T-helper 17 cell (primary cell): ENCODE data around the gene WDR75. TPM values are rescaled to one million over a fixed set of nuclear protein-coding genes. Genes with fewer than 3 reads are reported as not detected.

Experiments used
- ATAC-seq: fragments of 150-1000 bp; cut with Tn5 transposase; 2 replicates; pipeline ENCODE4 v1.10.0; 2021; ENCODE audit warnings: mild to moderate bottlenecking, moderate library complexity
- DNase-seq, 3 donors: peaks; one replicate each; pipeline versions ENCODE4 v3.0.0 to v3.0.0-alpha.2; 2020 to 2021
- H3K9me3 ChIP-seq: one replicate; pipeline ENCODE4 v1.7.0; 2013; ENCODE audit warnings: low read length, mild to moderate bottlenecking; ENCODE audit not compliant: control insufficient read depth, poor library complexity, severe bottlenecking
- H3K27ac Mint-ChIP-seq: one replicate; pipeline ENCODE4 v1.8.0; 2022; ENCODE audit warnings: mild to moderate bottlenecking, moderate library complexity, mixed read lengths
- H3K27me3 Mint-ChIP-seq: one replicate; pipeline ENCODE4 v1.8.0; 2022; ENCODE audit warnings: mixed read lengths
- H3K36me3 Mint-ChIP-seq: one replicate; pipeline ENCODE4 v1.8.0; 2022; ENCODE audit warnings: low read depth, mixed read lengths
- H3K4me1 Mint-ChIP-seq: one replicate; pipeline ENCODE4 v1.8.0; 2022; ENCODE audit warnings: mild to moderate bottlenecking, mixed read lengths
- H3K4me3 Mint-ChIP-seq: one replicate; pipeline ENCODE4 v1.8.0; 2022; ENCODE audit warnings: mild to moderate bottlenecking, moderate library complexity, mixed read lengths
- total RNA-seq, 4 donors: library from RNA in 2 of 4; stranded (reverse) in 2 of 4; gene quantifications; one replicate each; pipeline ENCODE4 v1.2.3 and lab custom pipeline; 2022 to 2026

The WDR75 gene
- total RNA-seq, 2 donors from 2014 or later, result 50.0 to 56.6 TPM

- no peak overlapping the region for H3K4me3 Mint-ChIP-seq
- H3K4me1 Mint-ChIP-seq, result no peaks in the 10 kb centered on the region
- DNase-seq, result no peak
- no peaks in the 10 kb centered on the region for H3K9me3 ChIP-seq
- no peak overlapping the region for H3K27ac Mint-ChIP-seq
- H3K27me3 Mint-ChIP-seq, result peaks cover 12% of the 10 kb centered on the region
- ATAC-seq, result no peak
- H3K36me3 Mint-ChIP-seq, result peaks cover 4% of the 10 kb centered on the region
Measured at GRCh38 chr2:189512879-189513278, 71.6 kb downstream of the WDR75 start.

- Mint-ChIP-seq H3K4me3 (no peak overlapping the region), H3K4me1 (no peaks in the 10 kb centered on the region), H3K27ac (no peak overlapping the region), H3K27me3 (peaks cover 12% of the 10 kb centered on the region), H3K36me3 (peaks cover 4% of the 10 kb centered on the region)
- no peaks in the 10 kb centered on the region for H3K9me3 ChIP-seq
- ATAC-seq (no peak), DNase-seq (no peak)
Measured at GRCh38 chr2:189514104-189514503, 72.8 kb downstream of the WDR75 start.

GRCh38 chr2:189515264-189515663 lies 74.0 kb downstream of the WDR75 start:
- H3K9me3 ChIP-seq, result no peaks in the 10 kb centered on the region
- H3K4me1 Mint-ChIP-seq, result no peaks in the 10 kb centered on the region
- no peak for ATAC-seq
- DNase-seq, result no peak
- no peak overlapping the region for H3K4me3 Mint-ChIP-seq
- peaks cover 12% of the 10 kb centered on the region for H3K27me3 Mint-ChIP-seq
- peaks cover 4% of the 10 kb centered on the region for H3K36me3 Mint-ChIP-seq
- no peak overlapping the region for H3K27ac Mint-ChIP-seq

- Mint-ChIP-seq H3K27ac (no peak overlapping the region), H3K27me3 (peaks cover 12% of the 10 kb centered on the region), H3K36me3 (peaks cover 4% of the 10 kb centered on the region), H3K4me3 (no peak overlapping the region), H3K4me1 (no peaks in the 10 kb centered on the region)
- H3K9me3 ChIP-seq, result no peaks in the 10 kb centered on the region
- ATAC-seq, result no peak
- no peak for DNase-seq
Measured at GRCh38 chr2:189516546-189516945, 75.3 kb downstream of the WDR75 start.

- Mint-ChIP-seq H3K4me3 (no peak overlapping the region), H3K27me3 (peaks cover 12% of the 10 kb centered on the region), H3K36me3 (peaks cover 4% of the 10 kb centered on the region), H3K4me1 (no peaks in the 10 kb centered on the region), H3K27ac (no peak overlapping the region)
- no peaks in the 10 kb centered on the region for H3K9me3 ChIP-seq
- no peak for ATAC-seq
- no peak for DNase-seq
Measured at GRCh38 chr2:189517847-189518535, 76.7 kb downstream of the WDR75 start.

- no peaks in the 10 kb centered on the region for H3K27me3 Mint-ChIP-seq
- DNase-seq, result no peak
- no peaks in the 10 kb centered on the region for H3K9me3 ChIP-seq
- H3K36me3 Mint-ChIP-seq, result peaks cover under 1% of the 10 kb centered on the region
- no peaks in the 10 kb centered on the region for H3K4me1 Mint-ChIP-seq
- H3K27ac Mint-ChIP-seq, result no peak overlapping the region
- no peak overlapping the region for H3K4me3 Mint-ChIP-seq
- no peak for ATAC-seq
Measured at GRCh38 chr2:189519631-189520387, 78.5 kb downstream of the WDR75 start.

GRCh38 chr2:189521699-189522434 lies 80.6 kb downstream of the WDR75 start:
- DNase-seq (no peak), ATAC-seq (no peak)
- Mint-ChIP-seq H3K4me3 (no peak overlapping the region), H3K27me3 (no peaks in the 10 kb centered on the region), H3K36me3 (peaks cover 2% of the 10 kb centered on the region), H3K4me1 (no peaks in the 10 kb centered on the region), H3K27ac (no peak overlapping the region)
- no peaks in the 10 kb centered on the region for H3K9me3 ChIP-seq

- Mint-ChIP-seq H3K27me3 (no peaks in the 10 kb centered on the region), H3K27ac (no peak overlapping the region), H3K36me3 (peaks cover 2% of the 10 kb centered on the region), H3K4me3 (no peak overlapping the region), H3K4me1 (no peaks in the 10 kb centered on the region)
- ATAC-seq (no peak), DNase-seq (no peak)
- no peaks in the 10 kb centered on the region for H3K9me3 ChIP-seq
Measured at GRCh38 chr2:189522435-189523151, 81.3 kb downstream of the WDR75 start.

- Mint-ChIP-seq H3K4me1 (no peaks in the 10 kb centered on the region), H3K36me3 (peaks cover 2% of the 10 kb centered on the region), H3K27ac (no peak overlapping the region), H3K4me3 (no peak overlapping the region), H3K27me3 (no peaks in the 10 kb centered on the region)
- DNase-seq, result no peak
- no peaks in the 10 kb centered on the region for H3K9me3 ChIP-seq
- ATAC-seq, result no peak
Measured at GRCh38 chr2:189524746-189525145, 83.5 kb downstream of the WDR75 start.

Other genes with a start within 250 kb of the WDR75 start
- 10 to 100 TPM; 30.9 to 92.7 TPM for gene SLC40A1, start 139.3 kb downstream of the WDR75 start, total RNA-seq
- gene ASNSD1, start 220.0 kb downstream of the WDR75 start, total RNA-seq, result 10 to 100 TPM; 34.2 to 40.4 TPM
- gene ANKAR, start 233.2 kb downstream of the WDR75 start, total RNA-seq, result 10 to 100 TPM in 1 of 2 donors, 1 to 10 TPM in 1; 8.0 to 10.0 TPM